Brain microvascular endothelial cell (primary cell): ENCODE measurements around the gene PRSS33.

Experiments used
- DNase-seq: peaks from one replicate; pipeline ENCODE4 v3.0.0-alpha.2; 2020
- H3K27ac ChIP-seq: fragments of 250-450 bp; sonication (Bioruptor Pico); 2 replicates; pipeline ENCODE4 v1.5.1; 2020; ENCODE audit warnings: mild to moderate bottlenecking, moderate library complexity
- H3K27me3 ChIP-seq: fragments of 250-450 bp; sonication (Bioruptor Pico); replicated peaks from 2 replicates; pipeline ENCODE4 v1.5.1; 2020; ENCODE audit warnings: mild to moderate bottlenecking
- H3K36me3 ChIP-seq: fragments of 250-450 bp; sonication (Bioruptor Pico); replicated peaks from 2 replicates; pipeline ENCODE4 v1.5.1; 2020; ENCODE audit warnings: mild to moderate bottlenecking
- H3K4me3 ChIP-seq: 2 replicates; pipeline ENCODE4 v1.5.1; 2011; ENCODE audit warnings: low read depth, mild to moderate bottlenecking, control low read depth, low read length, moderate library complexity
- in situ Hi-C: cut with HindIII; loops from 2 replicates; pipeline ENCODE4 v1.10.0; 2017; ENCODE audit warnings: low sequenced_read_pairs, low pct_ligation_motif_present
- TF ChIP-seq, protein P1 (sequence below): IDR thresholded peaks from 2 replicates; pipeline ENCODE4 v1.5.1; 2011; ENCODE audit warnings: low read depth, mild to moderate bottlenecking, moderate library complexity, low read length, control low read depth, inconsistent platforms; ENCODE audit errors: missing control alignments

Gene PRSS33

DNA sequence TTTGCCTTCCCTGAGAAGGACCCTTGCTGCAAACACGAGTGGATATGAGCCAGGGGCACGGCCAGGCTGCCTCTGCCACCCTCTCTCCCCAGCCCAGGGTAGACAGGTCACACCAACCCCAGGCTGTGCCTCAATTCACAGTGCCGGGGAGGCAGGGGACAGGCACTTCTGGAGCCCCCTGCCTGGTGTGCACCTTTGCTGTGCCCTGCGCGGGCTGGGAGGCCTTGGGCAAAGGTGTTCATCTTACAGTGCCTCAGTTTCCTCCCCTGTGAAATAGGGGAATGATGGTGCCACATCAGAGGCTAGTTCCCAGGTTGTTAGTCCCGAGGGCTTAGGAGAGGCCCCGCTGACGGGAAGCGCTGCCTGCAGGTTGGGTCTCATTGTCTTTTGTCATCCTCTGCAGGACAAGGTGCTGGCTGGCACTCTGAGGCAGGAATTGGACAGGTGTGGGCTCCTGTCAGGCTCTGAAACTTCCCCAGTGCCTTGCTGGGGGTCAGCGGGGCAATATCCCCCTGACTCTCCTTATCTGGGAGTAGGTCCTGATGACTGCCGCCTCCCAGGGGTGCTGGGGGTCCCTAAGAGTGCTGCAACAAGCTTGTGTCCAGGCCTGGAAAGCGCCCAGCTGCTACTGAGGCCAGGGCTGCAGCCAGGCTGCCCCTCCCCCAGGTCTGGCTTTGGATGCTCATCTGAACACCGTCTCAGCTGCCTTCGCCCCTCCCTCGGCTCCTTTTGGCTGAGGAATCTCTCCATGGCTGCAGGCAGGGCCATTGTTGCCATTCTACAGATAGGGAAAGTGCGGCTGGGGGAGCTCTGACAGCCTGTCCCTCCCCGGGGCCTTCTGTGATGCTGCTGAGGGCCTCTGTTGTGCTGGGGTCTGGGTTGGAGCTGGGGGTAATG is 32.8 kb upstream of the PRSS33 start:
- Histone ChIP-seq H3K36me3 (no peaks in the 10 kb centered on the region), H3K4me3 (no peak overlapping the region), H3K27ac (no peak overlapping the region), H3K27me3 (peaks cover 2% of the 10 kb centered on the region)
- in situ Hi-C loops: no loop called here
- TF ChIP-seq, protein P1, sequence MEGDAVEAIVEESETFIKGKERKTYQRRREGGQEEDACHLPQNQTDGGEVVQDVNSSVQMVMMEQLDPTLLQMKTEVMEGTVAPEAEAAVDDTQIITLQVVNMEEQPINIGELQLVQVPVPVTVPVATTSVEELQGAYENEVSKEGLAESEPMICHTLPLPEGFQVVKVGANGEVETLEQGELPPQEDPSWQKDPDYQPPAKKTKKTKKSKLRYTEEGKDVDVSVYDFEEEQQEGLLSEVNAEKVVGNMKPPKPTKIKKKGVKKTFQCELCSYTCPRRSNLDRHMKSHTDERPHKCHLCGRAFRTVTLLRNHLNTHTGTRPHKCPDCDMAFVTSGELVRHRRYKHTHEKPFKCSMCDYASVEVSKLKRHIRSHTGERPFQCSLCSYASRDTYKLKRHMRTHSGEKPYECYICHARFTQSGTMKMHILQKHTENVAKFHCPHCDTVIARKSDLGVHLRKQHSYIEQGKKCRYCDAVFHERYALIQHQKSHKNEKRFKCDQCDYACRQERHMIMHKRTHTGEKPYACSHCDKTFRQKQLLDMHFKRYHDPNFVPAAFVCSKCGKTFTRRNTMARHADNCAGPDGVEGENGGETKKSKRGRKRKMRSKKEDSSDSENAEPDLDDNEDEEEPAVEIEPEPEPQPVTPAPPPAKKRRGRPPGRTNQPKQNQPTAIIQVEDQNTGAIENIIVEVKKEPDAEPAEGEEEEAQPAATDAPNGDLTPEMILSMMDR: no peak
- no peak for DNase-seq

GRCh38 chr16:2819179-2819938 is 32.0 kb upstream of the PRSS33 start:
- Histone ChIP-seq H3K4me3 (no peak overlapping the region), H3K27me3 (peaks cover 2% of the 10 kb centered on the region), H3K27ac (no peak overlapping the region), H3K36me3 (no peaks in the 10 kb centered on the region)
- TF ChIP-seq, protein P1: no peak
- in situ Hi-C loops: no loop called here
- no peak for DNase-seq

DNA sequence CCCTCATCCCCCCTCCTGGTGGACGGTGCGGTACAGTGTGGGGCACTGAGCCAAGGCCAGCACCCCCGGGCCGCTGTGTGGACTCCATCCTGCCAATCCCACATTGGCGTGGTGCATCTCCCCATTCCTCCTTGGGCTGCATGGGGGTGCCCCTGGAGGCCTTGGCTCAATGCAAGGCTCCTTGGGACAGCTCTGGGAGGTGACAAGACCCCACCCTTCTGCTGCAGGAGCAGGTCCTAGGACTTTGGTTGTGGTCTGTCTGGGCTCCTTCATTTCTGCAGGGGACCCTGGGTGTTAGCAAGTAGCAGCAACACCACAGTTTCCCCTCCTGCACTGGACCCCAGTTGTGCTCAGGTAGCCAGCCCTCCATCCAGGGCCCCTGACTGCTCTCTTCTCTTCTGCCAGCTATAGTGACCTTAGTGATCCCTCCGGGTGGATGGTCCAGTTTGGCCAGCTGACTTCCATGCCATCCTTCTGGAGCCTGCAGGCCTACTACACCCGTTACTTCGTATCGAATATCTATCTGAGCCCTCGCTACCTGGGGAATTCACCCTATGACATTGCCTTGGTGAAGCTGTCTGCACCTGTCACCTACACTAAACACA is 31.0 kb upstream of the PRSS33 start:
- Histone ChIP-seq H3K27ac (no peak overlapping the region), H3K36me3 (no peaks in the 10 kb centered on the region), H3K27me3 (peaks cover 2% of the 10 kb centered on the region), H3K4me3 (no peak overlapping the region)
- TF ChIP-seq, protein P1: no peak
- in situ Hi-C loops: no loop called here
- no peak for DNase-seq

- in situ Hi-C loops: no loop called here
These were observed 30.2 kb upstream of the PRSS33 start for GRCh38 chr16:2817340-2818271.

More at GRCh38 chr16:2817340-2818271, 30.2 kb upstream of the PRSS33 start:
- Histone ChIP-seq H3K27ac (no peak overlapping the region), H3K4me3 (no peak overlapping the region), H3K27me3 (peaks cover 2% of the 10 kb centered on the region), H3K36me3 (no peaks in the 10 kb centered on the region)
- TF ChIP-seq, protein P1: no peak
- no peak for DNase-seq
